Measurements from ENCODE around the gene FRRS1. TPM values are rescaled to one million over a fixed set of nuclear protein-coding genes. Genes with fewer than 3 reads are reported as not detected.

Gene FRRS1
- polyA plus RNA-seq, 1 donor (not counting 4 experiments of a cell fraction or from before 2014, with no cell fraction given): 11.2 TPM

GRCh38 chr1:99731384-99731783 is 35.1 kb downstream of the FRRS1 start:
- Histone ChIP-seq H3K4me3 (ENCODE audit: control insufficient read depth in 2 of 3, extremely low read depth in 1 of 3, insufficient read depth in 2 of 3, low read depth in 1 of 3, low read length in 3 of 3) (no peak overlapping the region), H3K27me3 (ENCODE audit: control insufficient read depth, extremely low read depth, insufficient read depth, low read length) (no peaks in the 10 kb centered on the region), H3K4me1 (ENCODE audit: control insufficient read depth, extremely low read depth, insufficient read depth, low read length) (no peaks in the 10 kb centered on the region), H3K4me2 (ENCODE audit: control insufficient read depth, extremely low read depth, insufficient read depth, low read depth, low read length) (no peak overlapping the region), H3K9ac (ENCODE audit: control insufficient read depth, extremely low read depth, insufficient read depth, low read length) (no peak overlapping the region), H3K79me2 (ENCODE audit: control insufficient read depth, insufficient read depth, low read length) (no peaks in the 10 kb centered on the region), H3K36me3 (ENCODE audit: control insufficient read depth in 2 of 2, extremely low read depth in 1 of 2, insufficient read depth in 2 of 2, low read length in 2 of 2) (no peaks in the 10 kb centered on the region), H3K9me3 (ENCODE audit: control insufficient read depth, low read depth, low read length) (no peaks in the 10 kb centered on the region), H3K9me1 (ENCODE audit: control insufficient read depth, extremely low read depth, insufficient read depth, low read length) (no peaks in the 10 kb centered on the region), H3K27ac (ENCODE audit: control insufficient read depth, insufficient read depth, low read length) (no peak overlapping the region), H2AFZ (ENCODE audit: control insufficient read depth, low read length) (no peak overlapping the region), H4K20me1 (ENCODE audit: control insufficient read depth, extremely low read depth, insufficient read depth, low read length) (no peaks in the 10 kb centered on the region)
- FAIRE-seq: no peak
- DNase-seq (ENCODE audit: low read depth, low spot score): no peak
- dilution Hi-C loops (cut with MboI; ENCODE audit: extremely low pct_ligation_motif_present, low sequenced_read_pairs): no loop called here
- TF ChIP-seq, protein P1, sequence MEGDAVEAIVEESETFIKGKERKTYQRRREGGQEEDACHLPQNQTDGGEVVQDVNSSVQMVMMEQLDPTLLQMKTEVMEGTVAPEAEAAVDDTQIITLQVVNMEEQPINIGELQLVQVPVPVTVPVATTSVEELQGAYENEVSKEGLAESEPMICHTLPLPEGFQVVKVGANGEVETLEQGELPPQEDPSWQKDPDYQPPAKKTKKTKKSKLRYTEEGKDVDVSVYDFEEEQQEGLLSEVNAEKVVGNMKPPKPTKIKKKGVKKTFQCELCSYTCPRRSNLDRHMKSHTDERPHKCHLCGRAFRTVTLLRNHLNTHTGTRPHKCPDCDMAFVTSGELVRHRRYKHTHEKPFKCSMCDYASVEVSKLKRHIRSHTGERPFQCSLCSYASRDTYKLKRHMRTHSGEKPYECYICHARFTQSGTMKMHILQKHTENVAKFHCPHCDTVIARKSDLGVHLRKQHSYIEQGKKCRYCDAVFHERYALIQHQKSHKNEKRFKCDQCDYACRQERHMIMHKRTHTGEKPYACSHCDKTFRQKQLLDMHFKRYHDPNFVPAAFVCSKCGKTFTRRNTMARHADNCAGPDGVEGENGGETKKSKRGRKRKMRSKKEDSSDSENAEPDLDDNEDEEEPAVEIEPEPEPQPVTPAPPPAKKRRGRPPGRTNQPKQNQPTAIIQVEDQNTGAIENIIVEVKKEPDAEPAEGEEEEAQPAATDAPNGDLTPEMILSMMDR (optimal IDR thresholded peaks at IDR 0.05 in 1 of 3, IDR thresholded peaks at IDR 0.05 in 1 of 3, conservative IDR thresholded peaks at IDR 0.05 in 1 of 3; ENCODE audit: extremely low read depth in 1 of 3, insufficient read depth in 2 of 3, low read length in 3 of 3): no peak
- TF ChIP-seq EZH2 (IDR thresholded peaks at IDR 0.05; ENCODE audit: low read length): no peak

DNA sequence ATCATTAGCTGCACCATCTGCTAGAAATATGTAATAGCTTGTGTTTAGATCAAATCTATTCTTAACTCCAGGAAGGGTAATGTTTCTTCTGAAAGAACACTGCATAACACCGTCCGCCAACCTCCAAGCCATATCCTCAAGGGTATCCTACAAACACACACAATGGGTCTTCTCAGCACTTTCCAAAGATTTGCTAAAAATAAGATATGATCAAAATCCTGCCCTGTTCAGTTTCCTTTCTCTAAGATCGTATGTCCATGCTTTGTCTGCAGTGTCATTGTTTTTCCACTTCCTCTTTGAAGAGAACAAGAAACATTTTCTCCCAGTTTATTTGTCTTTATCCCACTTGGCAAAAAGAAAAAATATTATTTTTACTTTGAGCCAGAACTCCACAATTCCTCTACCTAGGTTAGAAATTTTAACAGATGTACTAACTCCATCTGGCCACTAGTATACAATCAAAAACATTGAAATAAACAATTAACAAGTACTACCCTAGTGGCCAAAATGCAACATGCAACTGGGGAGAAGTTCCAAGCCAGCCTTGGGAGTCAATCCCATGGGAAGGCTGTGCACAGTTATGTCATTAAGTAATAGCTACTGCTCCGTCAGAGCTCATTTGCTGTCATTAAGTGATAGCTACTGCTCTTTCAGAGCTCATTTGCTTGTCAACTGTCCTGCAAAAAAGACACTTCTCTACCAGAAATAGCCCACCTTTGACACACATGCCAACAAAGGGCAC is 37.8 kb downstream of the FRRS1 start:
- no peak overlapping the region for H2AFZ ChIP-seq (ENCODE audit: control insufficient read depth, low read length)
- H3K9me1 ChIP-seq (ENCODE audit: control insufficient read depth, extremely low read depth, insufficient read depth, low read length): no peaks in the 10 kb centered on the region
- no peaks in the 10 kb centered on the region for H3K79me2 ChIP-seq (ENCODE audit: control insufficient read depth, insufficient read depth, low read length)
- no peak overlapping the region for H3K4me2 ChIP-seq (ENCODE audit: control insufficient read depth, extremely low read depth, insufficient read depth, low read depth, low read length)
- no peaks in the 10 kb centered on the region for H3K27me3 ChIP-seq (ENCODE audit: control insufficient read depth, extremely low read depth, insufficient read depth, low read length)
- no peaks in the 10 kb centered on the region for H3K4me1 ChIP-seq (ENCODE audit: control insufficient read depth, extremely low read depth, insufficient read depth, low read length)
- H3K27ac ChIP-seq (ENCODE audit: control insufficient read depth, insufficient read depth, low read length): no peak overlapping the region
- peaks cover 0 to 2% of the 10 kb centered on the region in 2 experiments for H3K36me3 ChIP-seq (ENCODE audit: control insufficient read depth in 2 of 2, extremely low read depth in 1 of 2, insufficient read depth in 2 of 2, low read length in 2 of 2)
- dilution Hi-C loops (cut with MboI; ENCODE audit: extremely low pct_ligation_motif_present, low sequenced_read_pairs): no loop called here
- no peaks in the 10 kb centered on the region for H4K20me1 ChIP-seq (ENCODE audit: control insufficient read depth, extremely low read depth, insufficient read depth, low read length)
- TF ChIP-seq, protein P1 (optimal IDR thresholded peaks at IDR 0.05 in 1 of 3, IDR thresholded peaks at IDR 0.05 in 1 of 3, conservative IDR thresholded peaks at IDR 0.05 in 1 of 3; ENCODE audit: extremely low read depth in 1 of 3, insufficient read depth in 2 of 3, low read length in 3 of 3): peak; percentile 39 to 71 (median 52)
- TF ChIP-seq EZH2 (IDR thresholded peaks at IDR 0.05; ENCODE audit: low read length): no peak
- H3K9ac ChIP-seq (ENCODE audit: control insufficient read depth, extremely low read depth, insufficient read depth, low read length): no peak overlapping the region
- FAIRE-seq (no peak), DNase-seq (ENCODE audit: low read depth, low spot score) (no peak)
- H3K4me3 ChIP-seq (ENCODE audit: control insufficient read depth in 2 of 3, extremely low read depth in 1 of 3, insufficient read depth in 2 of 3, low read depth in 1 of 3, low read length in 3 of 3): no peak overlapping the region
- no peaks in the 10 kb centered on the region for H3K9me3 ChIP-seq (ENCODE audit: control insufficient read depth, low read depth, low read length)
